Hematopoietic multipotent progenitor cell treated with erythropoietin and hydrocortisone succinate and interleukin-3 and kit ligand, for 15 days (in vitro differentiated cells): ENCODE measurements around the gene UBR4.

Experiments used
- DNase-seq: peaks from one replicate; pipeline ENCODE4 v3.0.0-alpha.2; 2015; ENCODE audit warnings: low spot score

Gene UBR4

GRCh38 chr1:19035377-19036040 is 174.6 kb downstream of the UBR4 start:
- DNase-seq = no peak

DNA sequence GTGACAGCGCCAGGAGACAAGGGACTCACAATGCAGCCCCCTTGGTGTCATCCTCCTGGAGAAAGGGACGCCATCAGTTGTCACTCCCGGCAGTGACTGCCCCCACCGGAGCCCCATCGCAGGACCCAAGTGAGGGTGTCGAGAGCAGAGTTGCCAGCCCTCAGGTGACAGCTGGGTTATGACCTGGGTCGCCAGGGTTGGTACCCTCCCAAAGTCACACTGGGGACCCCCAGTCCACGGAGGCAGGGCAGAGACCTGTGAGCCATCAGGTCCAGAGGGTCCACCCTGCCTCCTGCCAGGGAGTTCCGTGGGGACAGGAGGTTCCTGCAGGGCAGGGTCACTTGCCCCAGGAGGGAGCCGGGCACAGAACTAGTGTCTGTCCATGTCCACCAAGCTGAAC is 175.3 kb downstream of the UBR4 start:
- DNase-seq = no peak

DNA sequence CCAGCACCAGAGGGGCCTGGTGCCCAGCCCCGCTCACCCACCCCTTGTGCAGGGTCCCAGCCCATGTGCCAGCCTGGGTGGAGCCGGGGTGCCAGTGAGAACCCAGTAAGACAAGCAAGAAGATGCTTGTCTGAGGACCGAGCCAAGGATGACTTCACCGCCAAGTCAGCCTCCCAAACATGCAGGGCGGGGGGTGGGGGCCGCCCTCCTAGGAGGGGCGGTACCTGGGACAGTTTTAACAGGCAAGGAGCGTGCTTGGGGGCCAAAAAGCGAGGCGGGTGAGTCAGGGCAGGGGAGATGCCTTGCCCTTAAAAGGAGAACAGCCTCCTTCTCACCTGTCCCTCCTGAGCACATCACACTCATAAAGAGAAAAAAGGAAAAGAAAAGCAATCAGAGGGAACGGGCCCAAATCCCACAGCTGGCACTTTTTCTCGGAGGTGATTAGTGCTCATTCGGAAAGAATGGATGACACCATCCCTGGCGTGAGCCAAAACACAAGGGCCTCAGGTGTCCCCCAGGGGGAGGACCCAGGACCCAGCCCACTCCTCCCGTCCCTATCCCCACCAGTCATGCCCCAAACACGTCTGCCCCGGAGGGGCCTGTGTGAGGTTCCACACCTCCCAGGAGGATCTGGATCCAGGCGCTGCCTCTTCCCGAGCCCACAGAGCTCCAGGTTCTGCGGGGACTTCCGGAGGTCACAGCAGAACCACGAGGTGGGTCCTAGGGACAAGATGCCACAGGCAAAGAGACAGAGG is 176.0 kb downstream of the UBR4 start:
- DNase-seq = no peak

DNA sequence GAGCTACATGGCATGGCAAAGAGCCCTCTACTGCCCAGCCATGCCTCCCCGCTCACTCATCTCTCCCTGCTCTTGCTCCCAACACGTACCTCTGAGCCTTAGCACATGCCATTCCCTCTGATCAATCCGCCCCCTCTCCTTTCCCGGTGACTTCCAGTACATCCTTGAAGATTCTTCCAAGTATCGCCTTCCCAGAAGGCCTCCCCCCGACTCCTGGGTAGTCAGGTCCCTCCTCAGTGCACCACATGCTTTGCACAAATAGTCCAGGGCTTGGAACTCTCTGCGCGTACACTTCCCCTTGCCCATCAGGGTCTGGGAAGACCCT is 176.6 kb downstream of the UBR4 start:
- DNase-seq = no peak

- no peak for DNase-seq
These were observed 177.2 kb downstream of the UBR4 start for GRCh38 chr1:19032701-19033514.

GRCh38 chr1:19032413-19032695 is 177.7 kb downstream of the UBR4 start:
- DNase-seq = no peak

DNA sequence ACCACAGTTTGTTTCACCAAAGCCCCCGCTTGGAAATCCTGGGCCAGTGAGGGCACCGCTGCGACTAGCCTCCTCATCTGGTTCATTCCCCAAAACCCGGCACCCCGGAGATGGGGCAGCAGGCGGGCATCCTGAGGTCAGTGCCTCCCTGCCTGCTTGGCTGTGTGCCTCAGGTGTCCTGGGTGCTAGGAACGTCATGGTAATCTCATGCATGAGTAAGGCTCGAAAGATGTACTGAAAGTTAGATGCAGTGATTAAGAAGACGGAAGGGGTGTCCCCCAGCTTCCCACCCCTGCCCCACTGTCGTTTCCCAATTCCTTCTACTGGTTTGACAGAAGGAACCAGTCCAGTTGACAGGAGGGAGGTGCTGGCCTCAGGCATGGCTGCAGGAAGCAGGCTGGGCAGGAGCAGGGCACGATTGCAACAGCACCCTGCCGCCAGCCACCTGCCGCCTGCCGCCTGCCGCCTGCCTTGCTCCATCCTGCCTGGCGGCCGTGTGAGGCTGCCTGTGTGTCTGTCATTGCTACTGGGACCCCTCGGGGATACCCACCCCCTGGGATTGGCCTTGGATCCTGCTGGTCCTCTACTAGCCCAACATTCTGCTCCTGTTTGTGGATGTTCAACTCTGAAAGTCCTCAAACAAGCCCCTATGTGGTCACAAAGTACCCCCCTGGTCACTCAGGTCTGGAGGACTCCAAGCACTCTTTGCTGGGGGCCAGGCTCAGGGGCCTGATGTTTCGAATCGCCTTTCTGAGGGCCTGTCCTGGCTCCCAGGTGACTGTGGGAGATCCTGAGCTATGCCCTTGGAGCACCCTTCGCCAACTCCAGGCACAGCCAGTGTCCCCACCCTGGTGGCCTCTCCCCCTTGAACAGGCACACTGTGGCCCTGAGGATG is 180.6 kb downstream of the UBR4 start:
- DNase-seq = no peak

GRCh38 chr1:19028546-19029129 is 181.4 kb downstream of the UBR4 start:
- DNase-seq = no peak

DNA sequence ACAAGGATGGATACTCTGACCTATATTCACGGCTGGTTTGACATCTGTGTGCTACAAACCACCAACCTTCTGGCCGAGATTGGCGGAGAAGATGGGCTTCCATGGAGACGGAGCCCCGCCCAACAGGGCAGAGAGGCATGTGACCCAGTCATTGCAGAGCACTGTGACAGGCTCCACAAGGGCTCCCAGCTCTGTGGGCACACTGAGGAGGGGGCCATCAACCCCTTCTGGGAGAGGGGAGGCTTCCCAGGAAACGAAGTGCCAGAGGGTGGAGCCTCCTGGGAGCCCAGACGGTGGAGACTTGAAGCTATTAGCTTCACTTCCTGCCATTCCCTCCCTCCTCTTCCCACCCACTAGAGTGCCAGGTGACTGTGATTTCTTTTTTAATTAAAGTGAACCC is 182.0 kb downstream of the UBR4 start:
- DNase-seq = no peak
